Mucosa of descending colon (tissue), 3 donors: ENCODE data around the gene DPP6. TPM values are rescaled to one million over a fixed set of nuclear protein-coding genes. Genes with fewer than 3 reads are reported as not detected.
A peak's percentile ranks its signal among the peaks of the same experiment; 100 is the strongest.

ENCODE experiments used
- ATAC-seq: fragments of 200-7000 bp; cut with Tn5 transposase; one replicate; pipeline ENCODE4 v1.9.1; 2020; ENCODE audit warnings: mild to moderate bottlenecking, moderate library complexity
- DNase-seq, 3 donors: peaks; one replicate each; pipeline ENCODE4 v3.0.0-alpha.2; 2020
- H3K36me3 ChIP-seq: fragments of 200-600 bp; one replicate; pipeline ENCODE4 v1.8.0; 2021; ENCODE audit warnings: low read depth, mild to moderate bottlenecking
- H3K4me1 ChIP-seq: fragments of 200-600 bp; one replicate; pipeline ENCODE4 v1.8.0; 2021; ENCODE audit warnings: low read depth, mild to moderate bottlenecking
- H3K4me3 ChIP-seq: fragments of 200-600 bp; one replicate; pipeline ENCODE4 v1.8.0; 2021; ENCODE audit warnings: mild to moderate bottlenecking
- H3K9me3 ChIP-seq: fragments of 200-600 bp; one replicate; pipeline ENCODE4 v1.8.0; 2021; ENCODE audit warnings: mild to moderate bottlenecking
- CTCF ChIP-seq: fragments of 200-600 bp; IDR thresholded peaks from one replicate; pipeline ENCODE4 v1.8.0; 2022; ENCODE audit warnings: antibody characterized with exemption, mild to moderate bottlenecking
- intact Hi-C, 2 donors: fragments of 100-400 bp; cut with DNase I in 1 of 2; cut with micrococcal nuclease in 1 of 2; formaldehyde crosslinking; loops; one replicate each; pipeline versions ENCODE4 v1.11.0 to v1.11.1; 2022; cut with DNase I, micrococcal nuclease
- total RNA-seq, 3 donors: library from RNA; stranded (reverse); fragmentation: NEBNext Ultra II Directional in 2 of 3; extraction: Animal tissue kit (Norgen Biotek cat#: 25700) in 2 of 3; gene quantifications; one replicate each; pipeline versions ENCODE4 v1.2.1 to v1.2.4, GENCODE V29; 2021 to 2023
- donor health status: DM: no; HTN: no; CAD: no; lungs with moderate emphysema.
- donor health status: DM: no; HTN: no; CAD: no.
- donor health status: DM: no; HTN: yes; CAD: no.

Gene DPP6
- total RNA-seq, 3 donors from 2014 or later, result 1.3 to 33.8 (median 1.5) TPM

- H3K36me3 ChIP-seq, result no peaks in the 10 kb centered on the region
- DNase-seq (peak in 1 of 3 donors; percentile 5), ATAC-seq (peak; percentile 9)
These were observed 540.2 kb downstream of the DPP6 start for GRCh38 chr7:154592388-154592787.

GRCh38 chr7:154598396-154598795 lies 546.2 kb downstream of the DPP6 start:
- H3K9me3 ChIP-seq, result no peaks in the 10 kb centered on the region
- intact Hi-C loops, result no loop called here
- no peaks in the 10 kb centered on the region for H3K4me1 ChIP-seq
- H3K36me3 ChIP-seq, result no peaks in the 10 kb centered on the region
- no peak for DNase-seq
- H3K4me3 ChIP-seq, result no peak overlapping the region
- no peak for TF ChIP-seq CTCF
- no peak for ATAC-seq

More at GRCh38 chr7:154592388-154592787, 540.2 kb downstream of the DPP6 start:
- H3K9me3 ChIP-seq, result no peaks in the 10 kb centered on the region
- no peak for TF ChIP-seq CTCF
- no peak overlapping the region for H3K4me3 ChIP-seq
- no peaks in the 10 kb centered on the region for H3K4me1 ChIP-seq
- intact Hi-C loops, result no loop called here

- no peak for TF ChIP-seq CTCF
- DNase-seq, result no peak
- intact Hi-C loops, result no loop called here
- H3K4me3 ChIP-seq, result no peak overlapping the region
- no peaks in the 10 kb centered on the region for H3K9me3 ChIP-seq
- H3K4me1 ChIP-seq, result no peaks in the 10 kb centered on the region
- H3K36me3 ChIP-seq, result no peaks in the 10 kb centered on the region
- ATAC-seq, result no peak
These were observed 546.7 kb downstream of the DPP6 start for GRCh38 chr7:154598864-154599263.

- no peaks in the 10 kb centered on the region for H3K36me3 ChIP-seq
- H3K9me3 ChIP-seq, result no peaks in the 10 kb centered on the region
- ATAC-seq, result no peak
- intact Hi-C loops, result no loop called here
- H3K4me1 ChIP-seq, result no peaks in the 10 kb centered on the region
- DNase-seq, result no peak
- no peak for TF ChIP-seq CTCF
- H3K4me3 ChIP-seq, result no peak overlapping the region
These were observed 558.7 kb downstream of the DPP6 start for GRCh38 chr7:154610903-154611302.

GRCh38 chr7:154613811-154614210 lies 561.6 kb downstream of the DPP6 start:
- no peak for DNase-seq

More at GRCh38 chr7:154613811-154614210, 561.6 kb downstream of the DPP6 start:
- Histone ChIP-seq H3K4me3 (no peak overlapping the region), H3K9me3 (no peaks in the 10 kb centered on the region), H3K36me3 (no peaks in the 10 kb centered on the region), H3K4me1 (no peaks in the 10 kb centered on the region)
- no peak for TF ChIP-seq CTCF
- intact Hi-C loops, result no loop called here
- ATAC-seq, result no peak
